DMS153 treated with DMSO at 0.1 percent for 48 hours (cell line): ENCODE results near the gene ANKRD33B.
"Not testable (repeated sequence)": the region's sequence is repeated elsewhere in the genome, so short reads cannot be mapped to it uniquely, and the experiment has no call there.

Experiments
- DNase-seq: peaks from one replicate; lab custom pipeline; 2025; ENCODE audit not compliant: unreplicated experiment; lab: John Stamatoyannopoulos, UW

The ANKRD33B gene

GRCh38 chr5:10612251-10612650 is 48.4 kb downstream of the ANKRD33B start:
- no peak for DNase-seq

GRCh38 chr5:10615693-10616092 is 51.8 kb downstream of the ANKRD33B start:
- no peak for DNase-seq

GRCh38 chr5:10617103-10617502 is 53.2 kb downstream of the ANKRD33B start:
- no peak for DNase-seq

GRCh38 chr5:10618311-10618710 is 54.4 kb downstream of the ANKRD33B start:
- DNase-seq: no peak

- DNase-seq: no peak
These were observed 55.8 kb downstream of the ANKRD33B start for GRCh38 chr5:10619649-10620048.

GRCh38 chr5:10620346-10620745 is 56.5 kb downstream of the ANKRD33B start:
- no peak for DNase-seq

- DNase-seq: no peak
These were observed 58.0 kb downstream of the ANKRD33B start for GRCh38 chr5:10621832-10622231.

- DNase-seq: no peak
These were observed 58.9 kb downstream of the ANKRD33B start for GRCh38 chr5:10622810-10623209.

GRCh38 chr5:10623305-10623910 is 59.5 kb downstream of the ANKRD33B start:
- no peak for DNase-seq

- DNase-seq: no peak
These were observed 60.3 kb downstream of the ANKRD33B start for GRCh38 chr5:10624206-10624605.

GRCh38 chr5:10624679-10625078 is 60.8 kb downstream of the ANKRD33B start:
- DNase-seq: no peak

- no peak for DNase-seq
These were observed 62.0 kb downstream of the ANKRD33B start for GRCh38 chr5:10625700-10626472.

GRCh38 chr5:10626473-10627013 is 62.7 kb downstream of the ANKRD33B start:
- DNase-seq: no peak

GRCh38 chr5:10627160-10627701 is 63.4 kb downstream of the ANKRD33B start:
- no peak for DNase-seq

GRCh38 chr5:10628601-10629000 is 64.7 kb downstream of the ANKRD33B start:
- DNase-seq: no peak

GRCh38 chr5:10629682-10630081 is 65.8 kb downstream of the ANKRD33B start:
- no peak for DNase-seq

GRCh38 chr5:10630126-10630525 is 66.3 kb downstream of the ANKRD33B start:
- no peak for DNase-seq

GRCh38 chr5:10630744-10631143 is 66.9 kb downstream of the ANKRD33B start:
- not testable (repeated sequence) for DNase-seq

GRCh38 chr5:10631316-10631996 is 67.6 kb downstream of the ANKRD33B start:
- no peak for DNase-seq

GRCh38 chr5:10632110-10632761 is 68.4 kb downstream of the ANKRD33B start:
- DNase-seq: no peak
